Amygdala (tissue), 56 donors: ENCODE measurements around the gene WFDC10A.
"Not testable (repeated sequence)": the region's sequence is repeated elsewhere in the genome, so short reads cannot be mapped to it uniquely, and the experiment has no call there.

Experiments used
- DNase-seq, 56 donors: peaks; one replicate each; lab custom pipeline; 2025; lab: John Stamatoyannopoulos, UW

The WFDC10A gene

GRCh38 chr20:45647441-45648050 is 18.0 kb downstream of the WFDC10A start:
- DNase-seq, result no peak

- no peak for DNase-seq
These were observed 19.8 kb downstream of the WFDC10A start for GRCh38 chr20:45649312-45649863.

- DNase-seq, result not testable (repeated sequence)
These were observed 22.2 kb downstream of the WFDC10A start for GRCh38 chr20:45651726-45652125.

- DNase-seq, result not testable (repeated sequence)
These were observed 27.5 kb downstream of the WFDC10A start for GRCh38 chr20:45657038-45657437.

- DNase-seq, result no peak
These were observed 40.6 kb downstream of the WFDC10A start, which contains the start of gene WFDC11 for GRCh38 chr20:45670139-45670538. Gene WFDC11, minus strand, starts transcription at chr20:45670239. Its CDS starts 19,639 bp downstream, at chr20:45650600.

GRCh38 chr20:45672765-45673164 is 43.2 kb downstream of the WFDC10A start:
- DNase-seq, result no peak

- no peak for DNase-seq
These were observed 50.1 kb downstream of the WFDC10A start for GRCh38 chr20:45679650-45680049.
